ENCODE results near the gene ATG4B.
"Not testable (repeated sequence)": the region's sequence is repeated elsewhere in the genome, so short reads cannot be mapped to it uniquely, and the experiment has no call there.

ATG4B gene

DNA sequence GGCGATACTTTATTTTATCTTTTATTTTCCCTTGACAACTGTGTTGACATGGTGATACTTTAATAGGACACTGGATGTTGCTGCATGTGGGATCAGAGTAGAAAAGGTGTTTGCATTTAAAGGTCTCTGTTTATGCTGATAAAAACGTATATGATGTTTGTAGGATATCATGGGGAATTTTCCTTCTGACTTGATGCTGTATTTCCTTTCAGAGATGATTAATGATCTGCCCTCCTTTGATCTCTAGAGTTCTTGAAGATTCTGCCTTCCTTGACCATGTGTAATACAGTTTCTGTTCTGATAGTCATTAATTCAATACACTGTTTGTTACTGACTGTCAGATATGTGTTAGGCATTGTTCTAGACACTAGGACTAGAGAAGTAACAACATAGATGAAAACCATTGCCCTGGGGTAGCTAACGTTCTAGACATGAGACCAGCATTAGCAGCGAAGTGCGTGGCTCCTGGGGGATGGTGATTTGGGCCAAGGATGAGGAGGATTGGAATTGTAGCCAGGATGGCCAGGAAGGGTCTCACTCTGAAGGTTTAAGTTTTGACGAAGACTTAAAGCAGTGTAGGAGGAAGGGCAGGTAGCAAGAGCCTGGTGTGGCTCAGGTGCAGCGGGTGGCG lies 2.8 kb downstream of the ATG4B start:
- DNase-seq, result no peak

DNA sequence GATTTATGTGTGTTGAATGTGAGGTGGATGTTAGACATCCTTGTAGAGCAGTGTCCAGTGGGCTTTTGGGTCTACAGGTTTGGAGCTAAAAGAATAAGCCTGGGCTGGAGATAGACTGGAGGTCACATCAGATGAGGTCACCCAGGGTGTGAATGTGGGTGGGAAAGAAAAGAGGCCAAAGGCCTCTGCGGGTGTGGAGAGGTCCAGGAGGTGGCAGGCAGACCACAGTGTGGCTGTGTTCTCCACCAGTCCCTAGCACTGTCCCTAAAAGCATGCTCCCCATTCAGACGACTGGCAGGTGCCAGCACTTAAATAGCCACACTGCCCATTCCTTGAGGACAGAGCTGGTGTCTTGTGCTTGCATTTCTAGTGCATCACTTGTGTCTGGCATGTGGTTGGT lies 4.1 kb downstream of the ATG4B start:
- DNase-seq, result no peak

DNA sequence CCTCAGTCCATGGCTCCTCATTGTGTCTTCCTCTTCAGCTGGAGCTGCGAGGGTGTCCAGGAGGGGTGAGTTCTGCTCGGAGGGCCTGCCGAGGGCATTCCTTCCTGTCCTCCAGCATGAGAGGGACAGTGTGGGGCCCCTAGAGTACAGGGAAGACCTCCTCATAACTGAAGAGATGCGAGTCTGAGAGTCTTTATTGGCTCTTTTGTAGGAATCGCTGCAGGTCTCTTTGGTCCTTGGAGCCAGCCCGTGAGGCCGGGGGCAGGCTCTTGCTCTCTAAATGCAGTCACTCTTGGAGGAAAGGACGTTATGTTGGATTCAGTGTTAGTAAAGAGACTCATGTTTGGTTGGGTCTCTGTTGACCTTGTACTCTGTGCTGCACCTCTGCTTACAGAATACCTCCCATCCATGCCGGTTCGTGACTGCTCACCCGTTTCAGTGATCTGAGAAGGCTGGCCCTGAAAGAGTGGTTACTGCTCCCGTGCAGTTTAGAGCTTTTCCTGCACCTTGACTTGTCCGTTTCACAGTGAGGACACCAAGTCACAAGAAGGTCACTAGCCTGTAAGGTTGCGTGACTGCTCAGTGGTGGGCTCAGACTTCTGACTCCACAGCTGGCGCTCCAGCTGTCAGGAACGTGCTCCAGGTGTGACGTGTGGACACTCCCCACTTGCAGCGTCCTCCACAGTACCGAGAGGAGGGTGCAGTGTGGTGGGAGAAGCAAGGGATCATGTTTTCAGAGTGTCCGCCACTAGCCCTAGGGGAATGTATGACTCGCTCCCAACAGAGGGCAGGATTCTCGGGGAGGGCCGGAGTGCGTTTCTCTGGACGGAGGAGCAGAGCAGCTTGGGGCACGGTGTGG lies 7.8 kb downstream of the ATG4B start:
- DNase-seq, result no peak

DNA sequence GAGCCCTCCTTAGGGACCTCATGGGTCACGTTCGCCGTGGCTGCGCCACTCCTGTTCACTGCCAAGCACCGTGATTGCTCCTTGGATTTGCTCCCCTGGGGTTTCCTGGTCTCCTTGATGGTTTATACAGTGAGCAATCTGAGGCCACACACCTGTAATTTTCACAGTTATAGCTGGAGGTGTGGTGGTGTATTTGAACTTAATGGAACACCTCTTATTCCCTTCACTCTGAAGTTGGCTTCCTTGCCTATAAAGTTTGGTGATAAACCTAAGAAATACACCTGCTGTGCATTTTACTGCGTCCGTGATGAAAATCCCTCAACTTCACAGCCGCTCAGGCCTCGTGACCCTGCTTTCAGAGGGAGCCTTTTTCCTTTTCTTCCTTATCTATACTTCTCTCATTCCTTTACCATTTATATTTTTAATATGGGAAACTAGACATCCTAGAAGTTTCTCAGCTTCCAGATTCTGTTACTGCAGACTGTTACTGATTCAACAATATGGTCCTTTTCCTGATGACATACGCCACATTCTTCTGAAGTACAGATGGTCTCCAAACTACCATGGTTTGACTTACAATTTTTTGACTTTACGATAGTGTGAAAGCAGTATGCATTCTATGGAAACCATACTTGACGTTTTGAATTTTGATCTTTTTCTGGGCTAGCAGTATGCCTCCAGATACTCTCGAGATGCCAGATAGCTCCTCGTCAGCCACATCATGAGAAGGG lies 8.6 kb downstream of the ATG4B start:
- no peak for DNase-seq

DNA sequence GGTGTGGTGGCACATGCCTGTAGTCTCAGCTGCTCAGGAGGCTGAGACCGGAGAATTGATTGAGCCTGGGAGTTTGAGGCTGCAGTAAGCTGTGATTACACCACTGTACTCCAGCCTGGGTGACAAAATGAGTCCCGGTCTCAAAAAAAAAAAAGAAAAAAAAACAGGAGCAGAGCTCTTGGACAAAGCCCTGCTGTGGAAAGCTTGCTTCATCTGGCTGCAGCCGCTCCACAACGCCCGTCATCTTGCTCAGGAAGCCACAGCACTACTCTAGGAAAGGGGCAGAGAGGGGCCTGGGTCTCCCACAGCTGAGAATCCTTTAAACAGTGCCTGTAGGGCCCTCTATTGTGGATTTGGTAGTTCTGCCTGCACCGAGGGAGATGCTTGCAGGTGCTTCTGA lies 11.0 kb downstream of the ATG4B start:
- DNase-seq, result no peak

DNA sequence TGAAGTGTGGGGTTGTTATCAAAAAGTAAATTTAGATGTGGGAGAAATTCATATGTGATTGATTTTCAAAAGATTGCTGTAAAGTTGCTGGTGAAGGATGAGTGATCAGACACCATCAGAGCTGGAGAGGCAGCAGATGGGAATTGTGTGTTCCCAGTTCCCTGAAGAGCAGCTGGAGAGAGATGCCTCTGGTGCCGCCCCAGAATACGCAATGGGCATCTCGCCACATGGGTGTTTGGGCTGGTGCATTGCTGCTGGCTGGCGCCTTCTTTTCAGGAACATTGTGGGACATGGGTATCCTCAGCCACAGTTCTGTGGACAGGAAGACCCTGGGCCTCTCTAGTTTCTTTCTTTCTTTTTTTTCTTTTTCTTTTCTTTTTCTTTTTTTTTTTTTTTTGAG lies 11.9 kb downstream of the ATG4B start:
- DNase-seq, result no peak

DNA sequence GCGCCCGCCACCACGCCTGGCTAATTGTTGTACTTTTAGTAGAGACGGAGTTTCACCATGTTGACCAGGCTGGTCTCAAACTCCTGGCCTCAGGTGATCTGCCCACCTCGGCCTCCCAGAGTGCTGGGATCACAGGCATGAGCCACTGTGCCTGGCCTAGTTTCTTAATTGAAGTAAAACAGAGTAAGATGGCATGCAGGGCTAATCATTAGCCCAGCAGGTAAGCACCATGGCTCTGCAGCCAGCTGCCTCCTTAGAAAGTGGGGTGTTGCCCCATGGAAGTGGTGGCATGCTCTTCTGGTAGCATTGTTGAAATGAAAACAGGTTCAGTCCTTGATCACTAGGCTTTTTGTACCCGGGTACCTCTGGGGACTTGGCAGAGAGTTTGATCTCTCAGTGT lies 12.4 kb downstream of the ATG4B start:
- no peak for DNase-seq

DNA sequence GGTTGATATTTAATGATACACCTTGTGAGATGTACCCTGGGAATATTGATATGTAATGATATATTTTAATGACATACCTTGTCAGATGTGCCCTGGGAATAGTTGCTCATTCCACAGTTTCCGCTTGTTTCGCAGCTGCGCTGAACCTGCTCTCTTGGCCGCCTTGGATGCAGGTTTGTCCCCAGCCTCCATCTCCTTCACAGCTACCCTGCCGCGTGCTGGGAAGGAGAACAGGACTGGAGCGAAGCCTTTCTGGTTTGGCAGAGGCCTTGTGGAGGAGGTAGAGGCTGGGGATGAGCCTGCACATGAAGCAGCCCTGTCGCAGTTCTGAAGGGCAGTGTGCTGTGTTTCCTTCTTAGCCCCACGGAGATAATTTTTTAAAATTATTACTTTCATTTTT lies 14.6 kb downstream of the ATG4B start:
- DNase-seq, result no peak

DNA sequence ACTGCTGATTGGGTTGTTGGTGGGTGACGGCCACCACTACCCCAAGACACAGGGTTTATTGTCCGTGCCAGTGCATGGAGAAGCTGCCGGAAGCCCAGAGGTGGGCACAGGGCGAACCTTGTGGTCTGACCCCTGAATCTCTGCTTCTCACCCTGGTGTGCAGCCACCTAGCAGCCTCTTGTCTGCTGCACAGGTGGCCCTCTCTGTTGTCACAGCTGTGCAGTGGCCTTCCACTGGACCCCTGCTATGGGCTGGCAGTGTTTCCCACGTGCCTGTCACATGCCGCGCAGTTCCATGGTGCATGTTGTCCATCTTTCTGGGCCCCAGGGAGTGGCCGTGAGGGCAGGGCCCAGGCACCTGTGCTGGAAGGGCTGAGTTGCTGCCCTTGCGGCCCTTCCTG lies 15.2 kb downstream of the ATG4B start:
- no peak for DNase-seq

DNA sequence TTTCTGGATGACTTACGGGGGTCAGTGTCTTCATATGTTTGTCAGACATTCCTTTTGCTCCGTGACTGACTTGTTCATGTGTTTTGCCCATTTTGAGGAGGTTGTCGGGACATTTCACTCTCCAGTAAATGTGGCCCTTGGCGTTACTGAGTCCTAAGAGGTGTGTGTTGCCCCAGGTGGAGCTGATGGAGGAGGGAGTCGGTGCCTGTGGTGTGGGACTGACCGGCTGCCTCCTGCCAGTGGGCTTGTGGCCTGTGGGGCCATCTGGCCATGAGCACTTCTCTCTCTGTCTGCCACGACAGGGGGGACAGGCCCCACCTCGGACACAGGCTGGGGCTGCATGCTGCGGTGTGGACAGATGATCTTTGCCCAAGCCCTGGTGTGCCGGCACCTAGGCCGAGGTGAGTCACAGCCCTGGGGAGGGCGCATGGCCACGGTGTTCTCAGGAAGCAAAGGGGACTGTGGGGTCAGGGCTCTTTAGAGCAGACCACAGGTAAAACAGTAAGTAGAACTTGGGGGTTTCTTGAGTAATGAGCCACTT lies 15.8 kb downstream of the ATG4B start:
- no peak for DNase-seq

DNA sequence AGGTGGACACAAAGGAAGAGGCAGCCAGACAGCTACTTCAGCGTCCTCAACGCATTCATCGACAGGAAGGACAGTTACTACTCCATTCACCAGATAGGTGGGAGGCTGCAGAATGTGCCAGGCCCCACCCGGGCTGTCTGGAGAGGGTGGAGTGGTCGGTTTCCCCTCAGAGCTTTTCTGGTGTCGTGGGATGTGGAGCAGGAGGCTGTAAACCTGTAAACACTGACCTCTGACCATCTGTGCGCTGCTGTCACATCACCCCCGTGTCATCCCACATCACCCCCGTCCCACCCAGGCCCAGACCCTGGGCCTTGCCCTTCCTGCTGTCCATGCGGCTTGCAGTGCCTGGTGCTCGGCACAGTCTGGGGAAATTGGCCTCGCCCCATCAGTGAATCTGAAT lies 17.1 kb downstream of the ATG4B start:
- DNase-seq, result no peak

DNA sequence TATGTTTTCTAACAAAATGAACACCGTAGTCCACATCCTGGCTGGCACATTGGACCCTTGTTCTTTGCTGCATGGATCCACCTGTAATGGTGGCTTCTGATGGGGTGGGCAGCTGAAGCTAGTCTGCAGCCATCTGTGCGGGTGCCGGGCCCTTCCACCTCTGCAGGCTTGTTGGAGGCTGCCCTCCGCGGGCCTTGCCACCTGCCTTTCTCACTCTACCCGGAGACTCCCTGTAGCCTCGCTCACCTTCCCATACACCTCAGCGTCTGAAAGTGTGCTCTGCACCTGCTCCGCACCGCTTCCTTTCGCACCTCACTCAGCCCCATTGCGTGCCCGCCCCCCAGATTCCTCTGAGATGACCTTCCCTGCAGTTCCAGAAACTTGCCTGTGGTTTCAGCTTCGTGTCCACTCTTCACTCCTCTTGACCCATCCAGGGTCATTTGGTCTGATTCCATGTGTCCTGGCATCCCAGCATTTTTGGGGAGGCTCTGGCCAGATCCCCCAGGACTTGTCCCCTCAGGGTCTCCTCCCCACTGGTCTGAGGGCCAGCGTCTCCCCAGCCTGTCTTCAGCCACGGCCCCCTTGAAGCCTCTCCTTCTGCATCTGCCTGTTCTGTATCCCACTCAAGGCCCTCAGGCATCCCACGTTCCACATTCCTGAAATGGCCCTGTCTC lies 18.2 kb downstream of the ATG4B start:
- DNase-seq, result no peak

DNA sequence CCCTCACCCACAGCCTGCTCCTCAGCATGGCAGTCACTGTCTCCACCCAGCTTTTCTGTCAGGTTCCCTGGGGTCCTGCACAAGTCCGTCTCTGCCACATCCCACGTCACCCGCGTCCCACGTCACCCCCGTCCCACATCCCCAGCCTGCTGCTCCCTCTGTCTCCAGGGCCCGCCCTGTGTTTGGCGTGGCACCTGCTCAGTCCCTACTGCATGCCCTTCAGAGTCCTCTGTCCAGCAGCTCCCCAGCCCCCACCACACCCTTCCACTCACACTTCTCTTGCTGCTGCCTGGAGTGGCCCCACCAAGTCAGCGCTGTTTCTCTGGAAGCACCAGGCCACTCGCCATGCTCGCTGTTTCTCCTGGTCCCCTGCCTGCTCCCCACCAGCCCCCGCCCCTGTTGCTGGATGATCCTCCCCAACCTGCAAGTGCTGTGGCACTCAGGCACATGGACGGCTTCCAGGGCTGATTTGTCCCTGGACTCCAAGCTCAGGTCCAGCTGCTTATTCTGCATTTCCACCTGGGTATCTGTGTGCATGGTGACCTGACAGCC lies 18.8 kb downstream of the ATG4B start:
- DNase-seq, result no peak

DNA sequence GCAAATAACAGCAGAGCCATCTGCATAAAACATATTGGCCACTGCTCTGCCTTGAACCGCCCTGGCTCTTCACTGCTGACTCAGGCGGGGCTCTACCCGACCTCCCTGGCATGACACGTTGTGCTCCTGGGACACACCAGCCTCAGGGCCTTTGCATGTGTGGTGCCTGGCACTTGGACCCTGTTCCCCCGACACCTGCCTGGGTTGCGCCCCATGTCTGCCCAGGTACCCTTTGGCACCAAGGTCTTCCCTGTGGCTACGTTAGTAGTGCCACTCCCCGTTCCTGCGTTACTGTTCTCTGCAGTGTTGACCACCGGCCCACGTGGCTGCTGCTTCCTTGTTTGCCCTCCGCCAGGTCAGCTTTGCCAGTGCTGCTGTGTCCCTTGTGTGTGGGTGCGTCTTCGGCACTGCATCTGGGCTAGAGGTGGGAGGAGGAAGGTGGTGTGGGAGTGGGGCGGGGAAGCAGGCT lies 20.3 kb downstream of the ATG4B start:
- DNase-seq, result no peak

DNA sequence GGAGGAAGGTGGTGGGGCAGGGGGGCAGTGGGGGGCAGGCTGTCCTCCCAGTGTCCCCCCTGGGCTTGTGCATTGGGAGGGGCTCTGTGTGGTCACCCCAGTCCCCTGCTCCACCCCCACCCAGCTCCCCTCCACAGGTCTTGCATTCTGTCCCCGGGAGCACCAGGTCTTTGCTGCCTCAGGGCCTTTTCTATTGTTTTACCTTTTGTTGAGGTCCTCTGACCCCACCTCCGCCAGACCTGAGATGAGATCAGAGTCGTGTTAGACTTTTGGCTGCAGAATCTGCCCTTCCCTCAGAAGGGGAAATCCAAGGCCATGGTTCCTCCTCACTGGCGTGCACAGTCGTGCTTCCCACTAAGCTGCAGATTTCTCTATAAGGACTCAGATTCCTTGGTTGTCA lies 20.8 kb downstream of the ATG4B start:
- no peak for DNase-seq

DNA sequence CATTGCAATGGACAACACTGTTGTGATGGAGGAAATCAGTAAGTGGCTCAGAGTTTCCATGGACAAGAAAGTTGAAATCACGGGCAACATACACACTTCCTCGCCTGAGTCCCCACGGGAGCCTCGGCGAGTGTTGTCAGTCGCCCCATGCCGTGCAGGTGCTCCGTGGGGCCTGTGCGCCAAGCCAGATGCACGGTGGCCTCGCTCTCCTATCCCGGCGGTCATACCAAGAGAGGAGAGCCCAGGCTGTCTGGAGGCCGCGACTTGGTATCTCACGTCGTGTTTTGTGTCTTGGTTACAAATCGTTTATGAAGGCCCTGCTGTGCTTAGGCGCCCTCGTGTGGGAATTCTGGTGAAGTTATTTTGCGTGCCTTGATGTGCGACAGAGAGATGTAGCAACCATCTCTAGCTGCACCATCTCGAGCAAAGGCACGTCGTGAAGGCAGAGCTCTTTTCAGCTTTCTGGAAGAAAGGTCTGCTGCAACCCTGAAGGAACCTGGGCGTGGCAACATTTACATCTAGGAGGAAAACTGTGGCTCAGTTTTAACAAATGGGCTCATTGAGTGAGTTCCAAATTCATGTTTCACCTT lies 21.8 kb downstream of the ATG4B start:
- DNase-seq, result peak; percentile 44

DNA sequence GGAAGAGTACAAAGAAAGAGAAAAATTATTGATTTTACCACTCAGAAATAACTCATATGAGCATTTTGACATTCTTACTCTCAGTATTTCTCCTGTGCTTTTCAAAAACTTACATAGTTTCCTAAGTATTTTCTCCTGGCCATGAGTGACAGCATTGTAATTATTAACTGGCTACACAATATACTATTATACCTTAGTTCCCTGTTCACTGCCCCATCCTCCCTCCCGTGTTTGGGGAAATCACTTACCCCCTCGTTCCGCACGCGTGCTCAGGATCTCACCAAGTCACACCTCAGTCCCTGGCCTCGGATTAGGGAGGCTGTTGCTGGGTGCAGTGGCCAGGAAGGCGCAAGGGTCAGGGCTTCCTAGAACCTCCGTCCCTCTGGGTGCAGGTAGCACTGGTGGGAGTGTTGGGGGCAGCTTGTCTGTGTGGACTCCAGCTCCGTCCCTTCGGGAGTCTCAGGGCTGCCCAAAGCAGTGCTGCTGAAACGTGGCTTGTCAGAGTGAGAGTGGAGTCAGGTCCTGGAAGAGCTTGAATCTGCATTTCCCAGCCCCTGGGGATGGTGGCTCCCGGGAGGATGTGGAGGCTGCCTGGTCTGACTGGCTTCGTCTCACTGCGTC lies 23.2 kb downstream of the ATG4B start:
- no peak for DNase-seq

DNA sequence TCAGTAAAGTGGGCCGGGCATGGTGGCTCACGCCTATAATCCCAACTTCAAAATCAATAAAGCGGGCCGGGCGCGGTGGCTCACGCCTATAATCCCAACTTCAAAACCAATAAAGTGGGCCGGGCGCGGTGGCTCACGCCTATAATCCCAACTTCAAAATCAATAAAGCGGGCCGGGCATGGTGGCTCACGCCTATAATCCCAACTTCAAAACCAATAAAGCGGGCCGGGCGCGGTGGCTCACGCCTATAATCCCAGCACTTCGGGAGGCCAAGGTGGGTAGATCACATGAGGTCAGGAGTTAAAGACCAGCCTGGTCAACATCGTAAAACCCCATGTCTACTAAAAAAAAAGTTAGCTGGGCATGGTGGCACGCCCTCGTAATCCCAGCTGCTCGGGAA lies 25.2 kb downstream of the ATG4B start:
- not testable (repeated sequence) for DNase-seq

DNA sequence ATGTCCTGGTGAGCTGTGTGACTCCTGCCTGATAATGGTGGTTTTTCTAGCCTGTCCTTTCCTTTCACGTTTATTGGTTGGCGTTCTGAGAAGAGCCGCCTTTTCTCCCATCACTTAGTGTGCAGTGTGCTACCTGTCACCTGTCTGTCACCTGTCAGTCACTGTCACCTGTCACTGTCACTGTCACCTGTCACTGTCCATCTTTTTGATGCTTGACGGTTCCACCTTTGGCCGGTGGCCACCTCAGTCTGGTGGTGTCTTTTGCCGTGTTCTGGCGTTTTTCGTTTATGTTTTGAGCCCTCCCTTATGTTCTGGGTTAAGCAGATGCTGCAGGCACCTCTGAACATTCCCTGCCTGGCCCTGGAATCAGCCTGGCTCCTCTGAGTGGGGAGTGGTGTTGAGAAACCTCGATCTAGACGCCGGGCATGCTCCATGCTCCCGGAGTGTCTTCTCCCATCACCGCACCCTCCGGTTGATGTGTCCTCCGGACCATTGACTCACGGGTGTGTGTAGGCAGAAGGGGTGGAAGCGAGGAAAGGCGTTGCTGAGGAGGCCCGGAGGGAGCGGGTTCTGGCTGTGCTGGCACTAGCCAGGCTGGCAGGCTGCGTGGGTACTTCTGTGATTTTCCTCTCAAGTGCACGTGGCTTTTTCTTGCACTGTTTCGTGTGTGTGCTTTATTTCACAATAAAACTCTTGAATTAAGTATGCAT lies 28.4 kb downstream of the ATG4B start:
- no peak for DNase-seq

DNA sequence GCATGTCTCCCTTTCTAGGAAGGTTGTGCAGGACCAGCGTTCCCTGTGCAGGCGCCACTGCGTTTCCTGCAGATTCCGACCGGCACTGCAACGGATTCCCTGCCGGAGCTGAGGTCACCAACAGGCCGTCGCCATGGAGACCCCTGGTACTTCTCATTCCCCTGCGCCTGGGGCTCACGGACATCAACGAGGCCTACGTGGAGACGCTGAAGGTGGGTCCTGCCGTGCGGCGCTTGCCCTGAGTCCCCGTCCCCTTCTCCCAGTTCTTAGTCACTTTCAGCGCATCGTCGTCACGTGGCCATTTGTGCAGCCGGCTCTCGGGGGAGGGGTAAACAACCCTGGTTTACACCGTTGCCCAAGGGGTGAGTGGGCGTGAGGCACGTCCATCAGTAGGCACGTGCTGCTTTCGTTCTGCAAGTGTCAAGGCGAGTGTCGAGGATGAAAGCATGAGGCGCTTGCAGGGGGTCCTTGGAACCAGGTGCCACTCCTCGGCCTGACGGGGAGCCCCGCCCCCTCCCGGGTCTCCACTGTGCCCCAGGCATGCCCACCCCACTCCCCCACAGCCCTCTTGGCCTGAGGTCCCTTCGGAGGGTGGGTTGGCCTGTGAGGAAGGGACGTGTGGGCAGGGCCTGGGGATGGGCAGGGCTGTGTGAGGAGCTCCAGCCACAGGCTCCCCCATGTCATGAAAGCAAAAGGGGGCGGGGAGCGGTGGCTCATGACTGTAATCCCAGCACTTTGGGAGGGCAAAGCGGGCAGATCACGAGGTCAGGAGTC lies 29.3 kb downstream of the ATG4B start:
- no peak for DNase-seq

Data from CD4-positive, alpha-beta T cell treated with Interleukin-21 for 1 hour (primary cell).